ENCODE data around the gene PBX1.

The PBX1 gene

DNA sequence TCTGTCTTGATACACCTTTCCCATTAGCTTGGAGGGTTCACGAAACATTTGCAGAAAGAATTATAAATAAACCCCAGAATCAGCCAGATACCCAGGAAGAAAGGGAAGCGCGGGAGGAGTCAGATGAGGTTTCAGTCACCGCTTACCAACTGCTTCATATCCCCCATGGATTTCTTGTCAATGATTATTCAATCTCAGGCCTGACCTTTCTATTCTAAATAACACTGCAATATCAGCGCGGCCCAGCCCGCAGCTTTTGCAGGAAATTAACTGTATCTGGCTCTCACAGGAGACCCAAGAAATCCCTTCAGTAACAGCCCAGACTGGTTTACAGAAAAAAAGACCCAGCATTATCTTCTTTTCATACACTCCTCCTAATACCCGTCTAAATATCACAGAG is 308.6 kb downstream of the PBX1 start:
- DNase-seq (ENCODE audit: low spot score): no peak
- Histone ChIP-seq H3K4ac (ENCODE audit: low read length) (no peak overlapping the region), H3K23ac (ENCODE audit: low read depth, low read length, poor library complexity) (no peak overlapping the region), H3K4me2 (ENCODE audit: insufficient read depth, low read length, poor library complexity, severe bottlenecking) (no peak overlapping the region), H2AFZ (ENCODE audit: low read length) (no peak overlapping the region), H3K18ac (ENCODE audit: low read length) (no peak overlapping the region), H3K9ac (ENCODE audit: low read depth, low read length, poor library complexity) (no peak overlapping the region), H3K14ac (ENCODE audit: low read length) (no peak overlapping the region), H3K4me1 (ENCODE audit: control insufficient read depth in 2 of 2, insufficient read depth in 1 of 2, low read depth in 1 of 2, low read length in 2 of 2) (peaks cover 0 to 7% of the 10 kb centered on the region in 2 donors), H2AK5ac (ENCODE audit: low read depth, low read length) (no peak overlapping the region), H4K91ac (ENCODE audit: low read depth, low read length, poor library complexity) (no peak overlapping the region), H3K27ac (replicated peaks; ENCODE audit: low read length) (no peak overlapping the region), H2BK5ac (ENCODE audit: low read length) (no peak overlapping the region), H4K8ac (ENCODE audit: low read depth, low read length) (no peak overlapping the region), H3K27me3 (ENCODE audit: control insufficient read depth in 3 of 3, insufficient read depth in 3 of 3, low read depth in 1 of 3, low read length in 3 of 3) (no peaks in the 10 kb centered on the region), H3K79me1 (ENCODE audit: low read depth, low read length) (no peaks in the 10 kb centered on the region), H2BK12ac (ENCODE audit: low read length) (no peak overlapping the region), H3K4me3 (ENCODE audit: low read length in 2 of 2) (no peak overlapping the region), H3K9me3 (replicated peaks in 1 of 2; ENCODE audit: control insufficient read depth in 2 of 2, insufficient read depth in 1 of 2, low read depth in 1 of 2, low read length in 2 of 2) (no peaks in the 10 kb centered on the region), H2BK120ac (ENCODE audit: low read depth, low read length) (no peak overlapping the region), H2BK15ac (ENCODE audit: low read length) (no peak overlapping the region), H3K36me3 (replicated peaks in 1 of 2; ENCODE audit: control insufficient read depth in 2 of 2, insufficient read depth in 2 of 2, low read length in 2 of 2) (no peaks in the 10 kb centered on the region)
- WGBS, 2 donors (ENCODE audit: extremely low coverage in 2 of 2, insufficient read length in 2 of 2, insufficient replicate concordance in 1 of 2): 100% methylated on average over 1 of the region's 8 CpGs; no CpG with 5 or more reads in 1 of the 2 donors

DNA sequence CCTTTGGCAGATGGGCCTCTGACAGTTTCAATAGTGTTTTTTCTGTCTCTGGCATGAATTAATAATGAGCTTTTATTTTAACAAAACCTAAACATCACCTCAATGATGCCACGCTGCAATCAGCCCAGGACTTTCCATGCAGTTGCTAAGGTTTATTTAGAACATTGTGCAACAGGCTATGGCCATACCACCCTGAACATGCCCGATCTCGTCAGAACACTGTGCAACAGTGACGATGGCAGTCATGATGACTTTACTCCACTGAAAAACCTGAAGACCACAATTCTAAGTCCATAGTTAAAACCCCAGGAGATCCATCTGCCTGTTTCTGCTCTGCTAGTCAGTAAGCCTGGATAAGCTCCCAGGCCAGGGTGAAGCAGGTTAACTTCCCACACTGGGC is 310.0 kb downstream of the PBX1 start:
- peaks cover 0 to 5% of the 10 kb centered on the region in 2 donors for H3K4me1 ChIP-seq (ENCODE audit: control insufficient read depth in 2 of 2, insufficient read depth in 1 of 2, low read depth in 1 of 2, low read length in 2 of 2)
- H3K9me3 ChIP-seq (replicated peaks in 1 of 2; ENCODE audit: control insufficient read depth in 2 of 2, insufficient read depth in 1 of 2, low read depth in 1 of 2, low read length in 2 of 2): no peaks in the 10 kb centered on the region
- H2BK120ac ChIP-seq (ENCODE audit: low read depth, low read length): no peak overlapping the region
- no peak overlapping the region for H4K91ac ChIP-seq (ENCODE audit: low read depth, low read length, poor library complexity)
- H2BK12ac ChIP-seq (ENCODE audit: low read length): no peak overlapping the region
- H3K27me3 ChIP-seq (ENCODE audit: control insufficient read depth in 3 of 3, insufficient read depth in 3 of 3, low read depth in 1 of 3, low read length in 3 of 3): no peaks in the 10 kb centered on the region
- H3K79me1 ChIP-seq (ENCODE audit: low read depth, low read length): no peaks in the 10 kb centered on the region
- DNase-seq (ENCODE audit: low spot score): no peak
- H3K36me3 ChIP-seq (replicated peaks in 1 of 2; ENCODE audit: control insufficient read depth in 2 of 2, insufficient read depth in 2 of 2, low read length in 2 of 2): no peaks in the 10 kb centered on the region
- H2AK5ac ChIP-seq (ENCODE audit: low read depth, low read length): no peak overlapping the region
- H3K14ac ChIP-seq (ENCODE audit: low read length): no peak overlapping the region
- H3K4me2 ChIP-seq (ENCODE audit: insufficient read depth, low read length, poor library complexity, severe bottlenecking): no peak overlapping the region
- no peak overlapping the region for H2AFZ ChIP-seq (ENCODE audit: low read length)
- no peak overlapping the region for H3K23ac ChIP-seq (ENCODE audit: low read depth, low read length, poor library complexity)
- no peak overlapping the region for H4K8ac ChIP-seq (ENCODE audit: low read depth, low read length)
- WGBS, 2 donors (ENCODE audit: extremely low coverage in 2 of 2, insufficient read length in 2 of 2, insufficient replicate concordance in 1 of 2): no CpG with 5 or more reads among the region's 4 CpGs
- H3K27ac ChIP-seq (replicated peaks; ENCODE audit: low read length): no peak overlapping the region
- no peak overlapping the region for H3K9ac ChIP-seq (ENCODE audit: low read depth, low read length, poor library complexity)
- no peak overlapping the region for H3K4ac ChIP-seq (ENCODE audit: low read length)
- H2BK15ac ChIP-seq (ENCODE audit: low read length): no peak overlapping the region
- no peak overlapping the region for H3K4me3 ChIP-seq (ENCODE audit: low read length in 2 of 2)
- no peak overlapping the region for H3K18ac ChIP-seq (ENCODE audit: low read length)
- no peak overlapping the region for H2BK5ac ChIP-seq (ENCODE audit: low read length)

DNA sequence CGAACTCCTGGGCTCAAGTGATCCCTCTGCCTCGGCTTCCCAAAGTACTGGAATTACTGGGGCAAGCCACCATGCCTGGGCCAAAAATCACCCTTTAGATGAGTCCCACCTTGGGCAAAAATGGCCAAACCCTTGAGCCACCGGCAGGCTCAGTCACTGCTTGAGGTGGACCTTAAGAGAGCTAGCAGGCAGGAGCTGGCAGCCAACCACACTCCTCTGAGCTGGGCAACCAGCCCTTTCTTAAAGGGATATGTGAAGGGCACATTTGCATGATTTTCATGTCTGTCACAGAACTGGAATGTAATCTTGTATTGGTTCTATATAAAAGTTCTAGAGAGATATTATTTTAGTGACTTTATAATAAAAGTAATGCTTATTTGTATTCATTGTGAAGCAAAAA is 316.5 kb downstream of the PBX1 start:
- H3K27ac ChIP-seq (replicated peaks; ENCODE audit: low read length): no peak overlapping the region
- H3K36me3 ChIP-seq (replicated peaks in 1 of 2; ENCODE audit: control insufficient read depth in 2 of 2, insufficient read depth in 2 of 2, low read length in 2 of 2): no peaks in the 10 kb centered on the region
- no peak overlapping the region for H4K91ac ChIP-seq (ENCODE audit: low read depth, low read length, poor library complexity)
- H3K4me2 ChIP-seq (ENCODE audit: insufficient read depth, low read length, poor library complexity, severe bottlenecking): no peak overlapping the region
- no peak overlapping the region for H3K23ac ChIP-seq (ENCODE audit: low read depth, low read length, poor library complexity)
- H2BK5ac ChIP-seq (ENCODE audit: low read length): no peak overlapping the region
- no peak overlapping the region for H2BK120ac ChIP-seq (ENCODE audit: low read depth, low read length)
- no peak overlapping the region for H3K4ac ChIP-seq (ENCODE audit: low read length)
- no peak overlapping the region for H3K4me3 ChIP-seq (ENCODE audit: low read length in 2 of 2)
- H3K27me3 ChIP-seq (ENCODE audit: control insufficient read depth in 3 of 3, insufficient read depth in 3 of 3, low read depth in 1 of 3, low read length in 3 of 3): no peaks in the 10 kb centered on the region
- peaks cover 0 to 2% of the 10 kb centered on the region in 2 donors for H3K4me1 ChIP-seq (ENCODE audit: control insufficient read depth in 2 of 2, insufficient read depth in 1 of 2, low read depth in 1 of 2, low read length in 2 of 2)
- no peak overlapping the region for H2AK5ac ChIP-seq (ENCODE audit: low read depth, low read length)
- no CpG with 5 or more reads among the region's 3 CpGs for WGBS, 2 donors (ENCODE audit: extremely low coverage in 2 of 2, insufficient read length in 2 of 2, insufficient replicate concordance in 1 of 2)
- no peak overlapping the region for H3K18ac ChIP-seq (ENCODE audit: low read length)
- H2BK15ac ChIP-seq (ENCODE audit: low read length): no peak overlapping the region
- DNase-seq (ENCODE audit: low spot score): no peak
- H3K9me3 ChIP-seq (replicated peaks in 1 of 2; ENCODE audit: control insufficient read depth in 2 of 2, insufficient read depth in 1 of 2, low read depth in 1 of 2, low read length in 2 of 2): no peaks in the 10 kb centered on the region
- no peak overlapping the region for H4K8ac ChIP-seq (ENCODE audit: low read depth, low read length)
- H3K14ac ChIP-seq (ENCODE audit: low read length): no peak overlapping the region
- H3K79me1 ChIP-seq (ENCODE audit: low read depth, low read length): no peaks in the 10 kb centered on the region
- H2BK12ac ChIP-seq (ENCODE audit: low read length): no peak overlapping the region
- H2AFZ ChIP-seq (ENCODE audit: low read length): no peak overlapping the region
- H3K9ac ChIP-seq (ENCODE audit: low read depth, low read length, poor library complexity): no peak overlapping the region

DNA sequence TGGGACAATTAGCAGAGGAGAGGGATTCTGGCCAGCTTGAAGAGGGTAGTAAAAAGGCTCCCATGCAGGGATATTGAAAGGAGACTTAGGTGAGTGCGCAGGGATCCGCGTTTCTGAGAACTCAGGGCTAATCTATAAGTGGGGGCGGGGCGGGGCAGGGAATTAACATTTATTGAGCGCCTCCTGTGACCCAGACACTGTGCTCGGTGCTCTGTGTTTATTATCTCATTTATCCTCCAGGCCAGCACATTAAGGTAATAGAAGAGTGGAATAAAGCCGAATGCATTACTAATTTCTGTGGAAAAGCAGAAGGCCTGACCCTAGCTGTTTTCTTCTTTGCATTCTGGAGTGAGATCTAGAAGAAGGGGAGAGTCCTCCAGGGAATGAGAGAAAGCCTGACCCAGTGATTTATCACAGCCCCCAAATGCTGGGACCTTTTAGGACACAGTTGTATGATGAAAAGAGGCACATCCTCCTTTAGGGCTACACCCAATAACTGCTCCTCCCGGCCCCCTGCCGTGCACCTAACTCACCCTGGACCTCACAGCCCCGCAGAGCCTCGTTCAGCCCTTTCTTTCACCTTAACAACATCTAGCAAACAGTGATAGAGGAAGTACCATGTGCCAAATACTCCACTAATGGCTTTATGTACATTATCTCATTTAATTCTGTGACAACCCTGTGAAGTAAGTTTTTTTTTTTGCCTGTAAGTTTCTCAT is 317.6 kb downstream of the PBX1 start:
- Histone ChIP-seq H2BK15ac (ENCODE audit: low read length) (no peak overlapping the region), H2AK5ac (ENCODE audit: low read depth, low read length) (no peak overlapping the region), H3K27ac (replicated peaks; ENCODE audit: low read length) (no peak overlapping the region), H2BK12ac (ENCODE audit: low read length) (no peak overlapping the region), H2BK120ac (ENCODE audit: low read depth, low read length) (no peak overlapping the region), H3K23ac (ENCODE audit: low read depth, low read length, poor library complexity) (no peak overlapping the region), H3K36me3 (replicated peaks in 1 of 2; ENCODE audit: control insufficient read depth in 2 of 2, insufficient read depth in 2 of 2, low read length in 2 of 2) (no peaks in the 10 kb centered on the region), H2AFZ (ENCODE audit: low read length) (no peak overlapping the region), H4K91ac (ENCODE audit: low read depth, low read length, poor library complexity) (no peak overlapping the region), H3K9ac (ENCODE audit: low read depth, low read length, poor library complexity) (no peak overlapping the region), H3K27me3 (ENCODE audit: control insufficient read depth in 3 of 3, insufficient read depth in 3 of 3, low read depth in 1 of 3, low read length in 3 of 3) (no peaks in the 10 kb centered on the region), H4K8ac (ENCODE audit: low read depth, low read length) (no peak overlapping the region), H3K4me3 (ENCODE audit: low read length in 2 of 2) (no peak overlapping the region), H3K4me2 (ENCODE audit: insufficient read depth, low read length, poor library complexity, severe bottlenecking) (no peak overlapping the region), H2BK5ac (ENCODE audit: low read length) (no peak overlapping the region), H3K18ac (ENCODE audit: low read length) (no peak overlapping the region), H3K79me1 (ENCODE audit: low read depth, low read length) (no peaks in the 10 kb centered on the region), H3K4me1 (ENCODE audit: control insufficient read depth in 2 of 2, insufficient read depth in 1 of 2, low read depth in 1 of 2, low read length in 2 of 2) (peaks cover 0 to 2% of the 10 kb centered on the region in 2 donors), H3K14ac (ENCODE audit: low read length) (no peak overlapping the region), H3K4ac (ENCODE audit: low read length) (no peak overlapping the region), H3K9me3 (replicated peaks in 1 of 2; ENCODE audit: control insufficient read depth in 2 of 2, insufficient read depth in 1 of 2, low read depth in 1 of 2, low read length in 2 of 2) (no peaks in the 10 kb centered on the region)
- DNase-seq (ENCODE audit: low spot score): no peak
- WGBS, 2 donors (ENCODE audit: extremely low coverage in 2 of 2, insufficient read length in 2 of 2, insufficient replicate concordance in 1 of 2): no CpG with 5 or more reads among the region's 12 CpGs
